Measurements from ENCODE around the gene ADAMTS12.

ADAMTS12 gene

GRCh38 chr5:33846851-33847250 is 44.9 kb downstream of the ADAMTS12 start:
- no peak for DNase-seq (ENCODE audit: low read depth)
- TF ChIP-seq CTCF (conservative IDR thresholded peaks at IDR 0.05; ENCODE audit: low read length), result no peak
- no peak overlapping the region for H3K4me3 ChIP-seq (ENCODE audit: low read length)

GRCh38 chr5:33843579-33843978 is 48.2 kb downstream of the ADAMTS12 start:
- DNase-seq (ENCODE audit: low read depth), result peak; percentile 70
- H3K4me3 ChIP-seq (ENCODE audit: low read length), result no peak overlapping the region
- TF ChIP-seq CTCF (conservative IDR thresholded peaks at IDR 0.05; ENCODE audit: low read length), result no peak

GRCh38 chr5:33842456-33842855 is 49.3 kb downstream of the ADAMTS12 start:
- TF ChIP-seq CTCF (conservative IDR thresholded peaks at IDR 0.05; ENCODE audit: low read length), result no peak
- no peak overlapping the region for H3K4me3 ChIP-seq (ENCODE audit: low read length)

GRCh38 chr5:33841891-33842290 is 49.9 kb downstream of the ADAMTS12 start:
- DNase-seq (ENCODE audit: low read depth), result no peak
- no peak overlapping the region for H3K4me3 ChIP-seq (ENCODE audit: low read length)
- no peak for TF ChIP-seq CTCF (conservative IDR thresholded peaks at IDR 0.05; ENCODE audit: low read length)

More at GRCh38 chr5:33842456-33842855, 49.3 kb downstream of the ADAMTS12 start:
- DNase-seq (ENCODE audit: low read depth), result no peak

GRCh38 chr5:33840927-33841547 is 50.8 kb downstream of the ADAMTS12 start:
- no peak for DNase-seq (ENCODE audit: low read depth)
- no peak for TF ChIP-seq CTCF (conservative IDR thresholded peaks at IDR 0.05; ENCODE audit: low read length)
- no peak overlapping the region for H3K4me3 ChIP-seq (ENCODE audit: low read length)

- no peak for TF ChIP-seq CTCF (conservative IDR thresholded peaks at IDR 0.05; ENCODE audit: low read length)
- peak; percentile 54 for DNase-seq (ENCODE audit: low read depth)
- no peak overlapping the region for H3K4me3 ChIP-seq (ENCODE audit: low read length)
These were observed 54.5 kb downstream of the ADAMTS12 start for GRCh38 chr5:33837301-33837700.

GRCh38 chr5:33834334-33834733 is 57.5 kb downstream of the ADAMTS12 start:
- TF ChIP-seq CTCF (conservative IDR thresholded peaks at IDR 0.05; ENCODE audit: low read length), result no peak
- peak; percentile 58 for DNase-seq (ENCODE audit: low read depth)
- no peak overlapping the region for H3K4me3 ChIP-seq (ENCODE audit: low read length)
